ENCODE data around the gene BUD23.
"Not testable (repeated sequence)": the region's sequence is repeated elsewhere in the genome, so short reads cannot be mapped to it uniquely, and the experiment has no call there.

BUD23 gene

DNA sequence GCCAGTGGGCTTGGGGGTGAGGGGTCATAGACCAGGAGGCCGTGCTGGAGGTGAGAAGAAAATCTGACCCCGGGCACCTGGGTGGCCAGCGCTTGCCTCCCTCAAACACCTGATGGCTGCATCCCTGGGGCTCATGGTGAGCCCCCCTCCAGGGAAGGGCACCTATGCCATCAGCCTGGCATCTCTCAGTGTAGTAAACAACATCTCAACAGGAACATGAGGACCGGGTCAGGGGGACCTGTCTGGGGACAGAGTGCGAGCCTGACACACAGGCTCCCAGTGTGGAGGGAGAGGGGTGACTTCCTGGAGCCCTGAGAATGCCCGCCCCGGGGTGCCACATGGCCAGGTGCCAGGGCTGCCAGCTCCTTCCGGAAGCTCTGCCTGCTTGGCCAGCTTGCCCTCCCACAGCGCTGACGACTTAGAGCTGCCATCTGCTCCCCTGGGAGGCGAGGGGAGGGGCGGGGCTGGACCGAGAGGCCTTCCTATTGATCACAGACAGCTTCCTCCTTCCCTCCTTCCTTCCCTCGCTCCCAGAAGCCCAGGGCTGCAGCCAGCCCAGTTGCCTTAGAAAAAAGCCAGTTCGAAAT, 23.7 kb downstream of the BUD23 start:
- TF ChIP-seq, protein P1, sequence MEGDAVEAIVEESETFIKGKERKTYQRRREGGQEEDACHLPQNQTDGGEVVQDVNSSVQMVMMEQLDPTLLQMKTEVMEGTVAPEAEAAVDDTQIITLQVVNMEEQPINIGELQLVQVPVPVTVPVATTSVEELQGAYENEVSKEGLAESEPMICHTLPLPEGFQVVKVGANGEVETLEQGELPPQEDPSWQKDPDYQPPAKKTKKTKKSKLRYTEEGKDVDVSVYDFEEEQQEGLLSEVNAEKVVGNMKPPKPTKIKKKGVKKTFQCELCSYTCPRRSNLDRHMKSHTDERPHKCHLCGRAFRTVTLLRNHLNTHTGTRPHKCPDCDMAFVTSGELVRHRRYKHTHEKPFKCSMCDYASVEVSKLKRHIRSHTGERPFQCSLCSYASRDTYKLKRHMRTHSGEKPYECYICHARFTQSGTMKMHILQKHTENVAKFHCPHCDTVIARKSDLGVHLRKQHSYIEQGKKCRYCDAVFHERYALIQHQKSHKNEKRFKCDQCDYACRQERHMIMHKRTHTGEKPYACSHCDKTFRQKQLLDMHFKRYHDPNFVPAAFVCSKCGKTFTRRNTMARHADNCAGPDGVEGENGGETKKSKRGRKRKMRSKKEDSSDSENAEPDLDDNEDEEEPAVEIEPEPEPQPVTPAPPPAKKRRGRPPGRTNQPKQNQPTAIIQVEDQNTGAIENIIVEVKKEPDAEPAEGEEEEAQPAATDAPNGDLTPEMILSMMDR (IDR thresholded peaks at IDR 0.05; ENCODE audit: extremely low read depth, missing control alignments) = no peak
- DNase-seq (ENCODE audit: low spot score) = no peak

DNA sequence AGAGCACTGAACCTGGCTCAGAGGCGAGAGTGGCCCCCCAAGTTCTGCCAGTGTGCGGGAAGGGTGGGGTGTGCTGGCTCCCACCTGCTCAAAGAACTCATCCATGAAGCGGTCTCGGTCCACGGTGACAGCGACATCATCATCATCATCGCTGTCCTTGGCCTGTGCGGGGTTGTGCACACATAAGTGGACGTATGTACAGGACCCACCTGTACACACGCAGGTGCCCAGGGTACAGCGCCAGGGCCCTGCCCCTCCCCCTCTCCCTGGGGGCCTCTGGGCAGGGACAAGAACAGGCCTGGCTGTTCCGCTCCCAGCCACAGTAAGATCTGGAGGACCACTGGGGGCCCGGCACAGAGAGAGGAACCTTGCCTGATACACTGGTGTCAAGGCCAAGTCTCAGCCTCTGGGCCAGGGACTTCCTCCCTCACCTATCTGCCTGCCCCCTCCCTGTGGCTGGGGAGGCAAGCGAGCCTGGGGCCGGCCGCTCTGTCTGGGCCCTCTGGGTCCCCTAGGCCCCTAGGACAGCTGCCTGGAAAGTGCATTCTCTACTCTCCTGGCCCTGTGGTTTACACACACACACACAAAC, 25.7 kb downstream of the BUD23 start:
- no peak for DNase-seq (ENCODE audit: low spot score)
- TF ChIP-seq, protein P1 (IDR thresholded peaks at IDR 0.05; ENCODE audit: extremely low read depth, missing control alignments) = no peak

DNA sequence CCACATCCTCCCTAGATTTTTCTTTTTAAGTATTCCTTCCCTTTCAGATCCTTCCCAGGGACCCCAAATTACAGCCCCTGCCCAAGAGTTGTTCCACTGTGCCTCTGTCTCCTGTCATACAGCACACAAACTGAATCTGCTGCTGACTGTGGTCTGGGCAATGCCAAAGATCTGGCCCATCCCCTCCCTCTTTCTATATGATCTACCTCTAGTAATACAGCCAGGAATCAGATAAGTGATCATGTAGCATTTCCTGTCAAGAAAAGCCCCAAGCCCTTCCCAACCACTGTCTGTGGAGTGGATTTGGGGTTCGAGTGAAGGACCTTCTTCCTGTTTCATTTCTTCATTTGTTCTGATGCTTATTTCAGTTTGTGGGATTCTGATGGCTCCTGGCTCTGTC, 29.4 kb downstream of the BUD23 start:
- no peak for DNase-seq (ENCODE audit: low spot score)
- TF ChIP-seq, protein P1 (IDR thresholded peaks at IDR 0.05; ENCODE audit: extremely low read depth, missing control alignments) = no peak

DNA sequence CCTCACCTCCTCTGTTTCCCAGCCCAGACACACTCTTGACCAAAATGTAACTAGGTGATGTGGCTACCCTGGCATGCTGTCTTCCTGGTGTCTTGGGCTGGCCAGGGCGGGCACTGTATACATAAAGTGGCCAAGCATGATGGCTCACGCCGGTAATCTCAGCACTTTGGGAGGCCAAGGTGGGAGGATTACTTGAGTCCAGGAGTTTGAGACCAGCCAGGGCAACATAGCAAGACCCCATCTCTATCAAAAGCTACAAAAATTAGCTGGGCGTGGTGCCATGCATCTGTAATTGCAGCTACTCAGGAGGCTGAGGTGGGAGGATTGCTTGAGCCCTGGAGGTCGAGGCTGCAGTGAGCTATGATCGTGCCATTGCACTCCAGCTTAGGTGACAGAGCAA, 29.9 kb downstream of the BUD23 start:
- not testable (repeated sequence) for DNase-seq (ENCODE audit: low spot score)

DNA sequence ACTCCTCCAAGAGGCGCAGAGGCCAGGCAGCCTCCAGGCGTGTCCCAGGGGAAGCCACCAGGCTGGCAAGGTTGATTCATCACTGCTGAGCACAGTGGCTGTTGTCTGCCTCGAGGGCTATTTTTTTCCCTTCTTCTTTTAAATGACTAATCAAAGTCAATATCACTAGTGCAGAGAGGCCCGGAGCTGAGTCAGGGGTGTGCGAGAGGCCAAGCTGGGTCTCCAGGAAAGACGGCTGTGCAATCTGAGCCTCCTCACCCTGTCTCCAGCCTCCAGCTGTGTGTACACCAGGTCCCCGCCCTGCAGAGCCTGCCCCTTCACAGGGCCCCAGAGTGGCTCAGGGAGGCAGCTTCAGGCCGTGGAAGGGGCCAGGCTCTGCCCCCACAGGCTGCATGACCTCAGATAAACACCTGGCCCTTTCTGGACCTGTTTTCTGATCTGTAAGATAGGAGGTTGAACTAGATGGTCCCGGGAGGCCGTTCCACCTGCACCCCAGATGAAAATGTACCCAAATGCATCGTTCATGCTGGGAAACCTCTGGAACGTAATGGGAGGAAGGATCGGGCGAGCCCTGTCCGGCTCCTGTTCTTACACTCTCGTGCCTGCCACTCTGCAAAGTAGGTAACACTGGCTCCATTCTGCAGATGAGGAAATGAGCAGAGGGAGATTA, 32.4 kb downstream of the BUD23 start:
- no peak for DNase-seq (ENCODE audit: low spot score)
- TF ChIP-seq, protein P1 (IDR thresholded peaks at IDR 0.05; ENCODE audit: extremely low read depth, missing control alignments) = no peak

DNA sequence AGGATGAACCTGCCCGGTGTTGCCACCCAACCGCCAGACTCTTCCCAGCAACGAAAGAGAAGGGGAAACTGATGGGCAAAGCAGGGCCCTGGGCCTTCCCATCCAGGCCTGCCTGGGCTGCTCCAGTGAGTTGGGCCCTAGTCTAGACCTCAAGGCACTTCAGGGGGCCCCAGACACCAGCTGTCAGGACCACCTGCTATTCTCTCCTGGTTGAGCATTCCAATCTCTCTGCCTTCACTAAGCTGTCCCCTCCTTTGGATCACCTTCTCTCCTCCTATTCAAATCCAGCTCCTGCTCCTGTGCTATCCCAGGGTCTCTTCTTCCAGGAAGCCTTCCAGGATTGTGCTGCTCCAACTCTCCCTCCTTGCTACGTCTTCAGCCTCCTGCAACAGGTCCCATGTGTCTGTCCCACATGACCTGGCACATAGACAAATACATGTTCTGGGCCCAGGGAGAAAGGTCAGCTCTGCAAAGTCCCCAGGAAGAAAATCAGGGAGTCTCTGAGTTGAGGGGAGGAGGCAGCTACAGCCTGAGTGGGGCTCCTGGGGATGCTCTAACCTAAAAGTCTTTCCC, 33.0 kb downstream of the BUD23 start:
- no peak for DNase-seq (ENCODE audit: low spot score)
- TF ChIP-seq, protein P1 (IDR thresholded peaks at IDR 0.05; ENCODE audit: extremely low read depth, missing control alignments) = no peak

DNA sequence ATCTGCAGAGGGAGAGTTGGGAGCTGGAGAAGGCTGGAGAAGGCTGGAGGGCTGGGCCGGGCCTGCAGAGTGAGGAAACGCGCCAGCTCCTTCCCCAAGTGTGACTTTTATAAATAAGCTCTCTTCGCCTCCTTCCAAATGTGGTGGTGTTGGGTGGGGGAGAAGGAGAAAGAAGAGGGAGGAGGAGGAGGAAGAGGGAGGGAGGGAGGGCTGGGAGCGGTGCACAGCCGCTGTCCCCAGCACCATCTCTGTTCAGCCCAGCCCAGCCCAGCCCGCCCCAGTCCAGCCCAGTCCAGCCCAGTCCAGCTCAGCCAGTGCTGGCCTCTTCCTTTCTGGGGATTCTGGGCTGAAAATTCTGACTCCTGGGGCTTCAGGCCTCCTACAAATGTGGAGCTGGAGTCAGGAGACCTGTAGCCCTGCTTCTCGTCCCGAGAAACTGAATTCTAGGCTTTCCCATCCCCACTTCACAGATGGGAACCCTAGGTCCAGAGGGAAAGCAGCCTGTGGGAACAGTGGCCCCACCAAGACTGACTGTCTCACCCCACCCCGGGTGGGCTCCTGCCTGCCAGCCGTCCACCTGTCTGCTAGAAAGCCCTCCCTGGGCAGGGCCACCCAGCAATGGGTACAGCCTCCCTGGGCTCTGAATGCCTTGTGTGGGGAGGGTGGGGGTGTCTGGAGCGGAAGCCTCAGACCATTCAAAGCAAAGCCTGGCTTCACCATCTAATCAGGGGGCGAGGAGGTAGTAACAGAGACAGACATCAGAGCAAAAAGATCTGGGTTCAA, 33.8 kb downstream of the BUD23 start:
- TF ChIP-seq, protein P1 (IDR thresholded peaks at IDR 0.05; ENCODE audit: extremely low read depth, missing control alignments) = no peak
- DNase-seq (ENCODE audit: low spot score) = no peak
